Measurements from ENCODE around the gene LENG9. TPM values are rescaled to one million over a fixed set of nuclear protein-coding genes. Genes with fewer than 3 reads are reported as not detected.

The LENG9 gene
- total and polyA plus RNA-seq, 10 donors: 1.7 to 8.3 (median 4.9) TPM

- Histone ChIP-seq H3K9me3 (no peaks in the 10 kb centered on the region), H3K27ac (no peak overlapping the region), H3K4me3 (no peak overlapping the region), H3K27me3 (replicated peaks in 1 of 7) (peaks cover 6 to 96% (median 42%) of the 10 kb centered on the region in 7 donors), H3K4me1 (peaks cover 0 to 33% (median 19%) of the 10 kb centered on the region in 6 donors), H3K36me3 (no peaks in the 10 kb centered on the region)
- WGBS, 5 donors: 52 to 68% (median 57%) methylated on average over 5 to 9 of the region's 9 CpGs
- no peak for DNase-seq
- no peak for TF ChIP-seq POLR2A (IDR thresholded peaks at IDR 0.05)
- intact Hi-C loops (cut with DNase I; ENCODE audit: low total_unique reads): no loop called here
Measured at GRCh38 chr19:54421169-54421516, 42.4 kb downstream of the LENG9 start.

GRCh38 chr19:54420383-54421168 is 43.0 kb downstream of the LENG9 start:
- H3K4me1 ChIP-seq: peaks cover 0 to 39% (median 21%) of the 10 kb centered on the region in 6 donors
- 31 to 52% (median 40%) methylated on average over 24 to 37 of the region's 37 CpGs for WGBS, 5 donors
- intact Hi-C loops (cut with DNase I; ENCODE audit: low total_unique reads): no loop called here
- peak overlapping the region in 2 of 8 donors; percentile 30 to 35 for H3K27ac ChIP-seq
- peak overlapping the region in 1 of 8 donors; percentile 13 for H3K4me3 ChIP-seq
- peaks cover 6 to 96% (median 42%) of the 10 kb centered on the region in 7 donors for H3K27me3 ChIP-seq (replicated peaks in 1 of 7)
- no peaks in the 10 kb centered on the region for H3K9me3 ChIP-seq
- H3K36me3 ChIP-seq: no peaks in the 10 kb centered on the region
- no peak for TF ChIP-seq POLR2AphosphoS5 (IDR thresholded peaks at IDR 0.05)
- DNase-seq: no peak

GRCh38 chr19:54420068-54420382 is 43.6 kb downstream of the LENG9 start:
- no peak overlapping the region for H3K4me3 ChIP-seq
- 42 to 56% (median 53%) methylated on average over 7 to 10 of the region's 10 CpGs for WGBS, 5 donors
- H3K27me3 ChIP-seq (replicated peaks in 1 of 7): peaks cover 7 to 96% (median 42%) of the 10 kb centered on the region in 7 donors
- intact Hi-C loops (cut with DNase I; ENCODE audit: low total_unique reads): no loop called here
- no peak for TF ChIP-seq POLR2AphosphoS5 (IDR thresholded peaks at IDR 0.05)
- TF ChIP-seq CTCF (IDR thresholded peaks at IDR 0.05 in 8 of 11, conservative IDR thresholded peaks at IDR 0.05 in 3 of 11): no peak
- no peak for TF ChIP-seq POLR2A (IDR thresholded peaks at IDR 0.05)
- H3K27ac ChIP-seq: peak overlapping the region in 2 of 8 donors; percentile 30
- H3K4me1 ChIP-seq: peaks cover 0 to 44% (median 23%) of the 10 kb centered on the region in 6 donors
- no peaks in the 10 kb centered on the region for H3K9me3 ChIP-seq
- no peak for DNase-seq
- no peaks in the 10 kb centered on the region for H3K36me3 ChIP-seq

GRCh38 chr19:54418930-54419800 is 44.4 kb downstream of the LENG9 start:
- intact Hi-C loops (cut with DNase I; ENCODE audit: low total_unique reads): no loop called here
- peaks cover 15 to 96% (median 46%) of the 10 kb centered on the region in 7 donors for H3K27me3 ChIP-seq (replicated peaks in 1 of 7)
- 79 to 86% (median 83%) methylated on average over 25 to 26 of the region's 26 CpGs for WGBS, 5 donors
- H3K36me3 ChIP-seq: no peaks in the 10 kb centered on the region
- peaks cover 0 to 47% (median 24%) of the 10 kb centered on the region in 6 donors for H3K4me1 ChIP-seq
- TF ChIP-seq CTCF (IDR thresholded peaks at IDR 0.05 in 8 of 11, conservative IDR thresholded peaks at IDR 0.05 in 3 of 11): no peak
- no peak for TF ChIP-seq POLR2AphosphoS5 (IDR thresholded peaks at IDR 0.05)
- no peak for TF ChIP-seq POLR2A (IDR thresholded peaks at IDR 0.05)
- peak overlapping the region in 1 of 8 donors; percentile 29 for H3K27ac ChIP-seq
- no peak overlapping the region for H3K4me3 ChIP-seq
- DNase-seq: no peak
- H3K9me3 ChIP-seq: no peaks in the 10 kb centered on the region
